Measurements from ENCODE around the gene SHC3. TPM values are rescaled to one million over a fixed set of nuclear protein-coding genes. Genes with fewer than 3 reads are reported as not detected.

Gene SHC3
- total and polyA plus RNA-seq, 2 donors (not counting 3 experiments of a cell fraction or from before 2014, with no cell fraction given): 1.0 to 2.0 TPM

DNA sequence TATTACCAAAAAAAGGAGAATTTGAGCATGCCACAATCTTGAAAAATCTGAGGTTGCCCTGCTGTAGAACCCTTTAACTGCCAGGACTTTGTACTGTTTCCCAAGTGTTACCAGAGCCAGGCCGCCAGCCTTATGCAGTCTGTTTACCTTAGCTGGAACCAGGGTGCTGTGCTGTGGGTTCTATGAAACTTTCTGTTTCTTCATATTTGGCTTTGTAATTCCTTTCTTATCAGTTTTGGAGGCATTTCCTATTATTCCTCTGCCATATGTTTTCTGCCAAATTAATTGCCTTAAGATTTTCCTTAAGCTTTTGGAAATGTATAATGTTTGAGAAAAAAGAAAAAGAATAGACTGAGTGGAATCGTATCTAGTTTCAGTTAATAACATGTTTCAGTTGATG is 185.3 kb downstream of the SHC3 start:
- intact Hi-C loops (cut with micrococcal nuclease) (loop anchor here (5.0 kb wide), 2 partner anchors 46 to 606 kb away; partner anchors contain the start of gene SPIN1), dilution Hi-C loops (cut with MboI; ENCODE audit: extremely low pct_ligation_motif_present, low sequenced_read_pairs) (no loop called here)
- H3K4me3 ChIP-seq (replicated peaks in 1 of 3; ENCODE audit: insufficient read depth in 1 of 3, low read depth in 1 of 3, low read length in 3 of 3): peak overlapping the region in 2 of 3 experiments; percentile 96 to 99
- H3K9me3 ChIP-seq (replicated peaks; ENCODE audit: control insufficient read depth, insufficient read depth, low read length): no peaks in the 10 kb centered on the region
- H3K79me2 ChIP-seq (ENCODE audit: control insufficient read depth, insufficient read depth, low read length): peaks cover 63% of the 10 kb centered on the region
- peak; percentile 81 for FAIRE-seq
- H2AFZ ChIP-seq (ENCODE audit: low read depth, low read length): no peak overlapping the region
- peaks cover 0 to 2% of the 10 kb centered on the region in 2 experiments for H3K36me3 ChIP-seq (ENCODE audit: control insufficient read depth in 2 of 2, extremely low read depth in 1 of 2, insufficient read depth in 2 of 2, low read length in 2 of 2)
- peak overlapping the region; percentile 20 for H3K27ac ChIP-seq (ENCODE audit: insufficient read depth, low read depth, low read length)
- peaks cover 37% of the 10 kb centered on the region for H3K4me1 ChIP-seq (ENCODE audit: control insufficient read depth, extremely low read depth, insufficient read depth, low read length)
- no TSS peak for BruUV-seq (replicated peaks)
- CTCF ChIA-PET: interaction anchor here (1.2 to 4.5 kb wide), 4 partner anchors 8 to 332 kb away, joined by 3 to 24 read pairs (median 16); no protein-coding TSS in a partner anchor
- POLR2A ChIA-PET: interaction anchor here (0.7 kb wide), 1 partner anchor 218 kb away, joined by 4 read pairs; no protein-coding TSS in a partner anchor
- no peaks in the 10 kb centered on the region for H3K9me1 ChIP-seq (replicated peaks; ENCODE audit: control insufficient read depth, extremely low read depth, insufficient read depth, low read length)
- no peaks in the 10 kb centered on the region for H4K20me1 ChIP-seq (replicated peaks; ENCODE audit: control insufficient read depth, extremely low read depth, insufficient read depth, low read length)
- H3K27me3 ChIP-seq (ENCODE audit: control insufficient read depth in 2 of 2, insufficient read depth in 2 of 2, low read length in 2 of 2): no peaks in the 10 kb centered on the region
- TF ChIP-seq MYC (IDR thresholded peaks at IDR 0.05; ENCODE audit: low read depth, low read length) (no peak), GATA2 (IDR thresholded peaks at IDR 0.05; ENCODE audit: insufficient read depth, insufficient read length, low read depth, low read length) (peak; percentile 26)
- DNase-seq (ENCODE audit: low read depth, low spot score): peak; percentile 58
- H3K4me2 ChIP-seq (ENCODE audit: insufficient read depth, low read length): peak overlapping the region; percentile 99
- peak overlapping the region; percentile 11 for H3K9ac ChIP-seq (replicated peaks; ENCODE audit: extremely low read depth, insufficient read depth, low read length)

DNA sequence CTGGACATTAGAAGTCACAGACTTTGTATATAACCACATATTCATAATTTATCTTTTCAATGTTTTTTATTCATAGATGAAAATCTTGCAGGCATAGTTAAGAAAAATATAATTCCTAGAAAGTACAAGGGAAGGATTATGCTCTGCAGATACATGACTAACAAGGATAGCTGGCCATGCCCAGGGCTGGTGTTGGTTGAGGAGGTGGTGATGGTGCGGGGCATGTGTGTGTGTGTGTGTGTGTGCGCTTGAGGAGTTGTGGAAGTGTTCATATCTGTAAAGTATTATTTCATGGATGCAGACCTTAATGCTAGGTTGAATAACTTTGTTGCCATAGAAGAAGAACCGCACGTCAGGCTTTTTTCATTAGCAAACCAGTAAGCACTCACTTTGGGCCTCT is 186.1 kb downstream of the SHC3 start:
- FAIRE-seq: peak; percentile 55
- Histone ChIP-seq H3K27ac (ENCODE audit: insufficient read depth, low read depth, low read length) (no peak overlapping the region), H3K4me3 (replicated peaks in 1 of 3; ENCODE audit: insufficient read depth in 1 of 3, low read depth in 1 of 3, low read length in 3 of 3) (peak overlapping the region; percentile 52 to 99 (median 96)), H3K9me1 (replicated peaks; ENCODE audit: control insufficient read depth, extremely low read depth, insufficient read depth, low read length) (no peaks in the 10 kb centered on the region), H3K27me3 (ENCODE audit: control insufficient read depth in 2 of 2, insufficient read depth in 2 of 2, low read length in 2 of 2) (no peaks in the 10 kb centered on the region), H4K20me1 (replicated peaks; ENCODE audit: control insufficient read depth, extremely low read depth, insufficient read depth, low read length) (no peaks in the 10 kb centered on the region), H3K36me3 (ENCODE audit: control insufficient read depth in 2 of 2, extremely low read depth in 1 of 2, insufficient read depth in 2 of 2, low read length in 2 of 2) (peaks cover 0 to under 1% of the 10 kb centered on the region in 2 experiments), H3K4me1 (ENCODE audit: control insufficient read depth, extremely low read depth, insufficient read depth, low read length) (peaks cover 37% of the 10 kb centered on the region), H3K9ac (replicated peaks; ENCODE audit: extremely low read depth, insufficient read depth, low read length) (peak overlapping the region; percentile 83), H3K79me2 (ENCODE audit: control insufficient read depth, insufficient read depth, low read length) (peaks cover 60% of the 10 kb centered on the region), H3K4me2 (ENCODE audit: insufficient read depth, low read length) (peak overlapping the region; percentile 99), H3K9me3 (replicated peaks; ENCODE audit: control insufficient read depth, insufficient read depth, low read length) (no peaks in the 10 kb centered on the region), H2AFZ (ENCODE audit: low read depth, low read length) (no peak overlapping the region)
- peak; percentile 10 for DNase-seq (ENCODE audit: low read depth, low spot score)
- TF ChIP-seq POLR2A (IDR thresholded peaks at IDR 0.05; ENCODE audit: low read depth, low read length) (no peak), MYC (IDR thresholded peaks at IDR 0.05; ENCODE audit: low read depth, low read length) (no peak), EZH2 (IDR thresholded peaks at IDR 0.05; ENCODE audit: borderline replicate concordance, low read depth, low read length, severe bottlenecking) (no peak), JUN (IDR thresholded peaks at IDR 0.05; ENCODE audit: borderline replicate concordance, insufficient read depth, insufficient read length, low read depth) (no peak), CTCF (IDR thresholded peaks at IDR 0.05; ENCODE audit: extremely low read depth in 1 of 2, insufficient read depth in 1 of 2, low read depth in 1 of 2, low read length in 2 of 2) (no peak), GATA2 (IDR thresholded peaks at IDR 0.05; ENCODE audit: insufficient read depth, insufficient read length, low read depth, low read length) (no peak), POLR2AphosphoS5 (IDR thresholded peaks at IDR 0.05; ENCODE audit: insufficient read depth, low read depth, low read length) (no peak)
- TF ChIP-seq, protein P1, sequence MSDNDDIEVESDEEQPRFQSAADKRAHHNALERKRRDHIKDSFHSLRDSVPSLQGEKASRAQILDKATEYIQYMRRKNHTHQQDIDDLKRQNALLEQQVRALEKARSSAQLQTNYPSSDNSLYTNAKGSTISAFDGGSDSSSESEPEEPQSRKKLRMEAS (IDR thresholded peaks at IDR 0.05; ENCODE audit: insufficient read depth, insufficient read length): no peak
- CTCF ChIA-PET: interaction anchor here (2.4 to 4.5 kb wide), 3 partner anchors 9 to 331 kb away, joined by 8 to 24 read pairs (median 24); no protein-coding TSS in a partner anchor
- POLR2A ChIA-PET: interaction anchor here (0.7 kb wide), 1 partner anchor 217 kb away, joined by 4 read pairs; no protein-coding TSS in a partner anchor
- TSS peak; percentile 31 for BruUV-seq (replicated peaks)
- intact Hi-C loops (cut with micrococcal nuclease): loop anchor here (5.0 kb wide), 2 partner anchors 45 to 605 kb away; partner anchors contain the start of gene SPIN1
- dilution Hi-C loops (cut with MboI; ENCODE audit: extremely low pct_ligation_motif_present, low sequenced_read_pairs): no loop called here
